Measurements from ENCODE around the gene GRIN1.
A peak's percentile ranks its signal among the peaks of the same experiment; 100 is the strongest.
"Not testable (repeated sequence)": the region's sequence is repeated elsewhere in the genome, so short reads cannot be mapped to it uniquely, and the experiment has no call there.

Gene GRIN1

DNA sequence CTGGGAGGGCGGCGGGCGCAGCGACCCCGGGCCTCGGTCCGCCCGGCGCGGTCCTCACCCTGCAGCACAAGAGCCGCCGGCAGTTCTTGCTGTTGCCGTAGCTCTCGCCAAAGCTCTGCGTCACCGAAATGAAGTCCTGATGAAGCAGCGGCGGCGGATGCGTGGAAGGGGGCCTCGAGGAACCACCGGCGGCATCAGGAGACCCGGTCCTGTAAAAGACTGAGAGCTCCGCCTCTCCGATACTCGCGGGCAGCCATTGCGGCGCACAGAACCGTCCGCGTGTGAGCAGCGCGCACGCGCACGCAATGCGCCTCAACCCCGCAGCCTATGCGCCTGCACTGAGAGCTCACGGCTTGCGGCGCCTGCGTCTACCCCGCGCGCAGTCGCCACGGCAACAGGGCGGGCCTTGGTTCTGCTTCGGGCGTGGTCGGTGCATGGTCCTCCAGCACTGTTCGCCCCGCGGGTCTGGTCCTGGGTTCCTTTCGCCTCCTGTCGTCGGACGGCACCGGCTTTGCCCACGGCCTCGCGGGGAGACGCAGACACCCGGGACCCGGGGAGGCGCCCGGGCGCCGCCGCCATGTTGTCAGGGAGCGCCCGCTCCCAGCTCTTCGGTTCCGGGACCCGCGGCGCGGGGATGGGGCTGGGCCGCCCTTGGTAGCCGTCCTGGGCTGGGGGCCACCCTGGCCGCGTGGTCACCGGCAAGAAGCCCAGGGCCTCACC lies 9.3 kb upstream of the GRIN1 start:
- peak; percentile 88 for DNase-seq

DNA sequence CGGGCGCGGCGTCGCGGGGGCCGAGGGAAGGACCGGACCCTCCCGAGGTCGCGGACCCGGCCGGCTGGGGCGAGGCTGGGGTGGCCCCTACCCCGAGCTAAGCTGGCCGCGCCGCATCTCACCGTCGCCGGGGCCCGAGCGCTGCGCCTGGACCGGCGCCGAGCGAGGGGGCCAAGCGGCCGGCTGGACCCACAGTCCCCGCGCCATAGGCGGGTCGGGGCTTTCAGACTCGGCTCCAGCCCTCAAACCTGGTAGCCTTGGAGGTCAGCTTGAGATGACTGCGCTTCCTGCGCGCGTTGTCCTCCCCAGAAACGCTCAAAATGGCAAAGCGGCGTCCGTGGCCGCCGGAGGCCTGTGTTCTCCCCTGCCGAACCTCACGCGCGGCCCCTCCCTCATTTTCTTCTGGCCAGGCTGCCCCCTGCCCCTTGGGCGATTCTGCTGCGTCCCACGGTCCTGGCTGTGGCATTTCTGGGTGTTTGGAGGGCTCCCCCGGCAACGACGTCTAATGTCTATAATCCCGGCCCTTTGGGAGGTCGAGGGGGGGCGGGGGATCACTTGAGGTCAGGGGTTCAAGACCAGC lies 8.7 kb upstream of the GRIN1 start:
- DNase-seq = no peak

DNA sequence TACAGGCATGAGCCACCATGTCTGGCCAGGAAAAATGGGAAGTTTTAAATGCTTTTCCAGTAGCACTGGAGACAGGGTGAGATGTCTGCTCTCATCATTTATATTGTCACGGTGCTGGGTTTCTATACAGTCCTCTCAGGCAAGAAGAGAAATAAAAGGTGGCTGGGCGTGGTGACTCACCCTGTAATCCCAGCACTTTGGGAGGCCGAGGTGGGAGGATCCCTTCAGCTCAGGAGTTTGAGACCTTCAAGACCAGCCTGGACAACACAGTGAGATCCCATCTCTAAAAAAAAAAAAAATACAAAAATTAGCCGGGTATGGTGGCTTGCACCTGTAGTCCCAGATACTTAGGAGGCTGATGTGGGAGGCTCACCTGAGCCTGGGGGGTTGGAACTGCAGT lies 4.8 kb upstream of the GRIN1 start:
- no peak for DNase-seq

DNA sequence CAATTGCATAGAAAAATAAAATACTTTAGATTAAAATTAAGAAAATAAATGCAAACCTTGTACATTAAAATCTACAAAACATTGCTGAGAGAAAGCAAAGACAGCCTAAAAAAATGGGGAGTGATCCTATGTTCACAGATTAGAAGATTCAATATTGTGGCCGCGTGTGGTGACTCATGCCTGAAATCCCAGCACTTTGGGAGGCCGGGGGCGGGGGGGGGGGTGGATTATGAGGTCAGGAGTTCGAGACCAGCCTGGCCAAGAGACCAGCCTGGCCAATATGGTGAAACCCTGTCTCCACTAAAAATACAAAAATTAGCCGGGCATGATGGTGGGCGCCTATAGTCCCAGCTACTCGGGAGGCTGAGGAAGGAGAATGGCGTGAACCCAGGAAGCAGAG lies 3.8 kb upstream of the GRIN1 start:
- DNase-seq = not testable (repeated sequence)

DNA sequence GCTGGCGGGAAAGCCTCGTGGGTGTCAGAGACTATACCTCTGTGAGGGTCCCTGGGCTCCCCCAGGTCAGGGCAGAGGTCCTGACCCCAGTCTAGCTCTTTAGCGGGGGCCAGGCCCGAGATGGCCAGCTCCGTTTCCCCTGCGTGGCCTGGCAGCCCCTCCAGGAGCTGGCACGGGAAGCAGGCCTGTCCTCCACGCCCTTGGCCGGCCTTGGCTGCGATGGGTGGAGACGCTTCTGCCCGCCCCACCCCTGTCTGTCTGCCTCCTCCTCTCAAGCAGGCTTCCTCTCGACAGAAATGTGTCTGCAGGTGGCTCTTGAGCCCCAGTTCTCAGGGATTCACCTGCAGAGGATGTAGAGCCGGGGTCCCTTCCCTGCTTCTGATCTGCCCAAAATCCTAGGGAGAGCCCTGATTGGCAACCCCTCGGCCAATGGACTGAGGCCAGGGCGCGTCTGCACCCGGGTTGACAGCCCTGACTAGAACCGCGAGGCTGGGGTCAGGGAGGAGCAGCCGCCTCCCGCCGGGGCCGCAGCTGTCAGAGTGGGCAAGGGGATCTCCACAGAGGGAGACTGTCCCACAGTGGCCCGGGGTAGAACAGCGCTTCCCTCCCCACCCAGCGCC lies 2.6 kb upstream of the GRIN1 start:
- DNase-seq = peak; percentile 15

DNA sequence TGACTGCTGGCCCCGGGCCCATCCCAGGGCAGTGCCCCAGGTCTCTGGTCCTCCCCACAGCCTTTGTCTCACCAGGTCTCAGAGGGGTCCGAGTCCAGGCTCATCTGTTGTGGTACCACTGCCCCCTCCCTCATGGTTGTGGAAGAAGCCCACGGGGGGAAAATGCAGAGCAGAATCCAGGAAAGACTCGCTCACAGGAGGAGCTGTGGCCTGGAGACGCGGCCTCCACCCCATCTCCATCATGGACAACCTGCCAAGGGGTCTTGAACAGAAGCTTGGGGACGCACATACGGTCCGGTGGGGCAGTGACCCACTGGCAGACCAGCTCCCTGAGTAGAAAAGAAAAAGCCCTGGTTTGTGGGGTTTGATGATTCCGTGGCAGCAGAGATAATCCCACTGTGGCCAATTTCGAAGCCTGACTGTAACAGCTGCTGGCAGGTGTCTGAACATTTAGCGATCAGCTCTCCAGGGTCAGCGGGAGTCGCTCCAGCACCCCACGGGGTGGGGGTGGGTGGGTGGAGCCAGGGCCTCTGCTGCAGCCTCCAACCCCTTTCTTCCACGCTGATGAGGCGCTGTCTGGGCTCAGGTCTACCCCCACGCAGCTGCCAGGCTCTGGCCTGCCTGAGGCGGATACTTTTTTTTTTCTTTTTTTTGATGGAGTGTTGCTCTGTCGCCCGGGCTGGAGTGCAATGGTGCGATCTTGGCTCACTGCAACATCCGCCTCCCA lies 1.9 kb upstream of the GRIN1 start:
- no peak for DNase-seq

DNA sequence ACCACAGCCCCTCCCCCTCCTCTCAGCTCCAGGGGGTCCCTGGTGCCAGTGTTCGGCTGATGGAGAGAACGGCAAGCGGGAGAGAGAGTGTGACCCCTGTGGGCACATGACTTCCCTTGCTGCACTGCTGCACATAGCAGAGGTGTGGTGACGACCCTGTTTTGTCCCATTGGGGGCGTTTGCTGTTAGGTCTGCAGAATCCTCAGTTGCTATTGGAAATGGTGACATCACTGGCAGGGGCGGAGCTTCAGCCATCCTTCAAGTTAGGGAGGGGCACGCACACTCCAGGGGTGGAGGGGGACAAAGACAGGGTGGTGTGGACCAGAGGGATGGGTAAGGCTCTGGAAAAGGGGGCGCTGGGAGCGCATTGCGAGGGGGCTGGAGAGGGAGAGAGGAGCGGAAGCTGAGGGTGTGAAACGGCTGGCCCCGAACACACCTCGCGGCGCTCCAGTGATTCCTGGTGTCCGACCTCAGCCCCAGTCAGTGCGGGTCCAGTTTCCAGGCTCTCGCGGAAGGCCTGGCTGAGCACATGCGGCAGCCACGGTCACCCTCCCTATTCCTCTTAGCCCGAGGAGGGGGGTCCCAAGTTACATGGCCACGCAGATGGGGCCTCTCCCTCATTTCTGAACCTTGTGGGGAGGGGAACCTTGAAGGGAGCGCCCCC lies 764 bp upstream of the GRIN1 start:
- peak; percentile 30 for DNase-seq

DNA sequence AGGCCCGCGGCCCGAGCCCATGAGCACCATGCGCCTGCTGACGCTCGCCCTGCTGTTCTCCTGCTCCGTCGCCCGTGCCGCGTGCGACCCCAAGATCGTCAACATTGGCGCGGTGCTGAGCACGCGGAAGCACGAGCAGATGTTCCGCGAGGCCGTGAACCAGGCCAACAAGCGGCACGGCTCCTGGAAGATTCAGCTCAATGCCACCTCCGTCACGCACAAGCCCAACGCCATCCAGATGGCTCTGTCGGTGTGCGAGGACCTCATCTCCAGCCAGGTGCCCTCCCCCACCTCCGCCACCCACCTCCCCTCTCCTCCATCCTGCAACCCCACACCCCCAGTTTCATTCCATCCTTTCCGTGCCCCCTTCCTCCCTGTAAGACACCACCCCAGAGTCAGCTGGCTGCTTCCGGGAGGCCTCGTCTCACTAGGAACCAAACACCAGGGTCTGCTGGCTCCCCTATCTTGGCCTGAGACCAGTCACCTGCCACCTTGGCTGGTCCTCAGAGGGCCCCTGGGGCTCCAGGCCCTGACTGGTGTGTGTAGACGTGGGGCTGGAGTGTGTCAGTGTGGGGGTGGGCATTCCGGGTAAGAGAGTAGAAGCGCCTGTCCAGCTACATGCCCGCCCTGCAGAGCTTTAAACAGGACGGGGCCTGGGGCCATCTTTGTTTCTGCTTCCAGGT lies 655 bp downstream of the GRIN1 start:
- DNase-seq = no peak

DNA sequence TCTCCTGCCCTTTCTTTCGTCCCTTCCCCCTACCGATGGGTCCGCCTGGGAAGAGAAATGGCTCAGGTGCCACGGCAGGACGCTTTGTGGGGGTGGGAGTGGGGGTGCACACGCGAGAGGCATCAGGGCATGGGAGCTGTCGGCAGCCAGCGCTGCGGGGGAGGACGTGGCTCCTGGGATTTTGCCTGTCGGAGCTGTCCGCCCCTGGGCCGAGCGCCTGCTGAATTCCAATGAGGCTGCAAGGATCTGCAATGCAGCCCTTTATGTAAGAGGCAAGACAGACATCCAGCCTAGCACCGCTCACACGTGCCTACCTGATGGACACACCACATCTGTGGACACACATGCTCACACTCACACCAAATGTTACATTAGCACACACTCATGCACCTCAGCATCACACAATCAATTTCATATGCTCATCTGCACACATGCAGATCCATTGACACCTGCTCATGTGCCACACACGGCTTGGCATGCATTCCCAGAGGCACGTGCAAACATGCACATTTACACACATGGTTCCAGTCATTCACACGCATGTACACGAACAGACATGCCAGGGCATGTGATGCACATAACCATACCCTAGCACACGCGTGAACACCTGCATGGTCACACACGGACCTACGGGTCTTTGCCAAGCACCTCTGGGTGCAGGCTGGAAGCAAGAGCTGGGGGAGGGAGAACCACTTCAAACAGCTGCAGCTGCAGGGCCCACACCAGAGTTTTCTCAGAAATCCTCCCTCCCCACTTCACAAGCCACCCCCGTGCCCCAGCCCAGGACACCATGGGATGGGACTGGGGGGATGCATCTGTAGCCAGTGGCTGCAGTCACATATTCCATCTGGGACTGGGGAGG lies 1.4 kb downstream of the GRIN1 start:
- DNase-seq = no peak

DNA sequence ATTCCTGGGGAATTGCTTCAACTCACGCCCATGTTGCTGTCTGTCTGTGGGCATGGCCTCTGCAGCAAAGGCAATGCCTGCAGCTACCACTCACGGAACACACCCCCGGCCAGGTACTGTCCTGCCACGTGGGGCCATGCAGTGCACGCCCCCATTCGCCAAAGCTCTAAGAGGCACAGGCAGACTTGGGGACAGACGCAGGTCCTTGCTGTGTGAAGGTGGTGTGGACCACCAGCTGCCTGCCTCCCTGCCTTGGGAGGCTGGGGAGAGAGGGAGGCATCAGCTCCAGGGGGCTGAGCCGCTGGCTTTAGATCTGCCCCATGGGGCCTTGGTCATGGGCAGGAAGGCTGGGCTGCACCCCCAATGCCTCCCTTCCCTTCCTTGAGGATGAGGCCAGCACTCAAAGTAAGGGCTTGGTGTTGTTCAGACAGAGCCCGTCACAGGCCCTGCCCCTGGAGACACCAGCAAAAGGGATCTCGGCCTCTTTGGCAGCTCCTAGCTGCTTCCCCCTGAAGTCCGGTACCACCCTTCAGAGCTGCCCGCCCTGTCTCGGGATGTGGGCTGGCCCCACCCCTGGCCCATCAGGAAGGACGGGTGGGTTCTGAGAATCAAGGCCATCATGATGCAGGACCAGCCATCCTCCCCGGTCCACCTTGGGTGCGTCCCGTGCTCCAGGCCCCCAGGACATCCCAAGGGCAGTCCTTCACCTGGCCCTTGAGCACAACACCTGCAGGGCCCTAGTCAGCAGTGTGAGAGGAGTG lies 2.3 kb downstream of the GRIN1 start:
- DNase-seq = no peak

DNA sequence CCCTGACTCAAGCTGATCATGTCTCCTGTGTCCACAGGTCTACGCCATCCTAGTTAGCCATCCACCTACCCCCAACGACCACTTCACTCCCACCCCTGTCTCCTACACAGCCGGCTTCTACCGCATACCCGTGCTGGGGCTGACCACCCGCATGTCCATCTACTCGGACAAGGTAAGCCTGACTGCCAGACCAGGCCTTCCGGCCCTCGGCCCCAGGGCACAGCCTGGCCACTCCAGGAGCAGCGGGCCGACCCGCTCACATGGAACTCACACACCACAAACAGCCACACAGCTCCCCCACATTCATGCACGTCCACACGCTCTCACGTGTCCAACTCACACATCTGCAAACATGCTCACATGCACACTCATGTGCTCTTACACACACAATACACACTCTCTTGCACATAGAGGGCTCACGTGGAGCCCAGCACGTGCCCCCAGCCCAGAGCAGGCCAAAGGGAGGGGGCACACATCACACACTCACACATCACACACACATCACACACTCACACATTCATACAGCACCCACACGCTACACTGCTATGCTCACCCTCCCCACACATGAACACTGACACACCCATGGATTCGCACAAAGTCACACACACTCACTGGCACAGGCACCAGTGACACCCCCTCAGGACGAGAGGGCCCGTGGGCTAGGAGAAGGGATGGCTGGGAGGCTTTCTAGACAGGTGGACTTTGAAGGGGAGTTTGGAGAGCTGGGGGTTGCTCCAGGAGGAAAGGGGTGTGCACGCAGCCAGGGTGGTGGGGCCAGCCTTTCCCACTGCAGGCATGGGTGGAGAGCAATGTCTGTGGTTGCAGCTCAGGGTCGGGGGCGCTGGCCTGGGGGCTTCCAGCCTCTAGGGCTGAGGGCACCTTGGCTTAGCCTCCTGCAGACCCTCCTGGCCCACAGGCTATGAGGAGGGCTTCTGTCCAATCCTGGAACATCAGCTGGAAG lies 3.3 kb downstream of the GRIN1 start:
- DNase-seq = no peak

DNA sequence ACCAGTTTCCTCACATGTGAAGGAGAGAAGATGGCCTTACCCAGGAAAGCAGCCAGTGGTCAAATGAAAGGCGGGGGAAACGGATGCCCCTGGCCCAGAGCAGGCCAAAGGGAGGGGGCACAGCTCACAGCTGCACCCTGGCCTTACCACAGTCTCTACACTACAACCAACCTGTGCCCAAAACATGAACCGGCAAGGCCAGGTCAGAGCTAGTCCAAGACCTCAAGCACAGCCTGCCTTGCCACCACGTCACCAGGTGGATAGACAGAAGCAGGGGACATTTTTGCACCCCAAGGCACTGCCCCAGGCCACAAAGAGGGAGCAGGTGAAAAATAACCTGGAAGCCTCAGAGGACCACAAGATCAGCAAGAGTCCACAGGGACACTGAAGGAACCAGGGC lies 4.5 kb downstream of the GRIN1 start:
- DNase-seq = no peak

DNA sequence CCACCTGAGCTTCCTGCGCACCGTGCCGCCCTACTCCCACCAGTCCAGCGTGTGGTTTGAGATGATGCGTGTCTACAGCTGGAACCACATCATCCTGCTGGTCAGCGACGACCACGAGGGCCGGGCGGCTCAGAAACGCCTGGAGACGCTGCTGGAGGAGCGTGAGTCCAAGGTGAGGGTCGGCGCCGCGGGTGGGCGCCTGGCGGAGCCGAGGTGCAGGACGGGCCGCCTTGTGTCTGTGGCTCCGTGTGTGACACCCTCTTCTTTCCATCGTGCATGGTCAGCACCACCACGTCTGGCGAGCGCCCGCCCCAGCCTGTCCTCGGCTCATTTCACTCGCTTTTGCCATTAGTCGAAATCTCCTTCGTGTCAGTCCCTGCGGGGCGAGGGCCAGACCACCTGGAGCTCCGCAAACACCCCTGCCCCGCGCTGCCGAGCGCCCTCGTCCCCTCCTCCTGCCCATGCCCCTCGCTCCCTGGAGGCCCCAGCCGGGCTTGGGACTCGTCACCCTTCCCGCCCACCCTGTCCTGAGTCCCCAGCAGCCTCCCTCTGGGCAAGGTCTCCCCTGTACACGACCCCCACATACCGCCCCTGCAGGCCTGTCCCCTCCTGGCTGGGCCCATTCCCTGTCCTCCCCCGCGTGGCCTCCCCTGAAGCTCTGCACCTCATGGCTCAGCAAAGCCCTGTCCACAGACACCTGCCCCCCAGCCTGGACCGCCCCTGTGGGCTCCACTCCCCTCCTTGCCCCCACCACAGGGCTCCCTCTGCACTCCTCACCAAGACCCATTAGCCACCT lies 7.0 kb downstream of the GRIN1 start:
- DNase-seq = no peak

DNA sequence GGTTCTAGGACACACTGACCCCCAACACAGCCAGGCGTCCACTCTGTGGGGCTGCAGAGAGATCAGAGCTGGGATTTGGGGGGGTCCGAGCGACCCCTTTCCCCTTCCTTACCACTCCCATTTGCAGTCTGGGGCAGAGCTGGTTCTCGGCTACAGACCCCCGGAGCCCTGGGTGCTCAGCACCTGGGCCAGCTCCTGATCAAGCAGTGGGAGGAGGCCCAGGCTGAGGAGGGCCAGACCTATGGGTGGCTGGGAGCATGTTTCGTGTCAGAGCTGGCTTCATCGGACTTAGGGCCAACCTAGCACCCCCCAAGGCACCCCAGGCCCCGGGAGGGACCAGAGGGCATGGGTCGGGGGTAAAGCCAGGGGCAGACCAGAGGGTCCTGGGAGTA lies 7.6 kb downstream of the GRIN1 start:
- no peak for DNase-seq

DNA sequence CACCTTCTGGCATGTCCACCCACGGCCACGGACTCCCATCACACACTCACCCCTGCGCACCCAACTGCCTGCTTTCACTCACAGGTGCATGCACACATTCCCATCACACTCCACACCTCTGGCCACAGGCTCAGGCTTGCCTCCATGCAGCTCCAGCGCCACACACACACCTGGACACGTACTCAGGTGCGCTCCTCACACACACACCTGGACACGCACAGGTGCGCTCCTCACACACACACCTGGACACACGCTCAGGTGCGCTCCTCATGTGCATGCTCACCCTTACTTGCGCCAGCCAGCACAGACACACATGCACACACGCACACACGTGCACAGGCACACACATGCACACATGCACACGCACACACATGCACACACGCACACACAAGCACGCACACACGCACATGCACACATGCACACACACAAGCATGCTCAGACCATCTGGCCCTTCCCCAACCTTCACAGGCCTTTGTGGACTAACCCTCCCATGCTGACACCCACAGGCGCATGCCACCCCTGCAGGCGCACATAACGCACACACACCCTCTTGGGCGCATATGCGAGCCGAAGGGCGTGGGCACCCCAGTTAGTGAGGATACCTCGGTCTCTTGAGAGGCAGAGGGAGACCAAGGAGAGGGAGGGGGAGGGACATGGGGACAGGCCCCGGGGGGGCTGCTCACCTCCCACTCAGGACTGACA lies 8.3 kb downstream of the GRIN1 start:
- no peak for DNase-seq

DNA sequence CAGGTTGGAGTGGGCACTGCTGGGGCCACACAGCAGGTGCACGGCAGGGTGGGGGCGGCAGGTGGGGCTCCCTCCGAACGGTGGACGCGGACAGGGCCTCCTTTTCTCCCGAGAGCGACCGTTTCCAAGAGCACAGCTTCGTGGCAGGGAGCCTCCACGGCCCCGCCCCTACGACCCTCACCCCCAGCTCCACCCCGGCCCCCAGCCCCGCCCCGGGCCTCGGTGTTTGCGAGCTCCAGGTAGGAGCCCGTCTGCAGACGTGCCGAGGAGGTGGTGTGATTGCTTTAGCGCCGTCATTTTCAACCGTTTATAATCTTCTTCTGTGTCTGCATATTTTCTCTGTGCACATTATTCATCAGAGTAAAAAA lies 8.8 kb downstream of the GRIN1 start:
- peak; percentile 45 for DNase-seq

DNA sequence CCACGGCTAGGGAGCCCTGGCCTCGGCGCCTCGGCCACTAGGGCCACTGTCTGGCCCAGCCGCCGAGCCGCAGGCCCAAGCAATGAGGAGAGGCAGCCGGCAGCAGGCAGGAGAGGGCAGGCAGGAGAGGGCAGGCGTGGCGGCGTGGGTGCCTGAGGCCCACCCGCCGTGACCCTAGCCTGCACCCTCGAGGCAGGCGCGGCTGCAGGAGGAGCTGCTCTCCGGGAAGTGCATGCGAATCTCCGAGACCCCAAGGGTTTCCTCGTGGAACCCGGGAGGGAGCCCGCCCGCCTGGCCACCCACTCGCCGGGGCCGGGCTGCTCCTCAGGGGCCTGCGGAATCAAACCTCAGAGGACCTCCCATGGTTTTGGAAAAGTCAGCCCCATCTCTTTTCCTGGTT lies 9.3 kb downstream of the GRIN1 start:
- no peak for DNase-seq

DNA sequence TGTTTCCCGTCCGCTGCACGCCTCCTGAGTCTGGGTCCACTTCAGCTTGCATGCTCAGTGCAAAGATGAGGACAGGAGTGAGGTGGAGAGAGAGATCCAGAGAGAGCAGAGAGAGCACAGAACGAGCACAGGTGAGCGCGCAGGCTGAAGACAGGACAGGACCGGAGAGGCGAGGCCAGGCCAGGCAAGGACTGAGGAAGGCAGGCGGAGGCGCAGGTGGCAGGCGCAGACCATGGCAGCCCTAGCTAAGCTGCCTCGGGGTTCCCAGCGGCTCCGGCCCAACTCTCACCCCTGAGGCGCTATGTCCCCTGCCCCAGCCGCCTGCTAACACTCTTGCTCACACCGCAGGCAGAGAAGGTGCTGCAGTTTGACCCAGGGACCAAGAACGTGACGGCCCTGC lies 9.7 kb downstream of the GRIN1 start:
- DNase-seq = peak; percentile 97
